Measurements from ENCODE around the gene PCDHGB3.
A peak's percentile ranks its signal among the peaks of the same experiment; 100 is the strongest.

GRCh38 chr5:141412854-141413539 lies 43.0 kb downstream of the PCDHGB3 start, which contains the start of gene PCDHGA10:
- TF ChIP-seq, protein P1, sequence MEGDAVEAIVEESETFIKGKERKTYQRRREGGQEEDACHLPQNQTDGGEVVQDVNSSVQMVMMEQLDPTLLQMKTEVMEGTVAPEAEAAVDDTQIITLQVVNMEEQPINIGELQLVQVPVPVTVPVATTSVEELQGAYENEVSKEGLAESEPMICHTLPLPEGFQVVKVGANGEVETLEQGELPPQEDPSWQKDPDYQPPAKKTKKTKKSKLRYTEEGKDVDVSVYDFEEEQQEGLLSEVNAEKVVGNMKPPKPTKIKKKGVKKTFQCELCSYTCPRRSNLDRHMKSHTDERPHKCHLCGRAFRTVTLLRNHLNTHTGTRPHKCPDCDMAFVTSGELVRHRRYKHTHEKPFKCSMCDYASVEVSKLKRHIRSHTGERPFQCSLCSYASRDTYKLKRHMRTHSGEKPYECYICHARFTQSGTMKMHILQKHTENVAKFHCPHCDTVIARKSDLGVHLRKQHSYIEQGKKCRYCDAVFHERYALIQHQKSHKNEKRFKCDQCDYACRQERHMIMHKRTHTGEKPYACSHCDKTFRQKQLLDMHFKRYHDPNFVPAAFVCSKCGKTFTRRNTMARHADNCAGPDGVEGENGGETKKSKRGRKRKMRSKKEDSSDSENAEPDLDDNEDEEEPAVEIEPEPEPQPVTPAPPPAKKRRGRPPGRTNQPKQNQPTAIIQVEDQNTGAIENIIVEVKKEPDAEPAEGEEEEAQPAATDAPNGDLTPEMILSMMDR (IDR thresholded peaks at IDR 0.05): peak; percentile 82
- TF ChIP-seq EZH2 (IDR thresholded peaks at IDR 0.05; ENCODE audit: borderline replicate concordance, insufficient read depth, low read depth, low read length, poor library complexity, severe bottlenecking): no peak
